ENCODE measurements around the gene FNBP1. TPM values are rescaled to one million over a fixed set of nuclear protein-coding genes. Genes with fewer than 3 reads are reported as not detected.

The FNBP1 gene
- total RNA-seq, 2 donors from 2014 or later, result 17.1 to 17.9 TPM

DNA sequence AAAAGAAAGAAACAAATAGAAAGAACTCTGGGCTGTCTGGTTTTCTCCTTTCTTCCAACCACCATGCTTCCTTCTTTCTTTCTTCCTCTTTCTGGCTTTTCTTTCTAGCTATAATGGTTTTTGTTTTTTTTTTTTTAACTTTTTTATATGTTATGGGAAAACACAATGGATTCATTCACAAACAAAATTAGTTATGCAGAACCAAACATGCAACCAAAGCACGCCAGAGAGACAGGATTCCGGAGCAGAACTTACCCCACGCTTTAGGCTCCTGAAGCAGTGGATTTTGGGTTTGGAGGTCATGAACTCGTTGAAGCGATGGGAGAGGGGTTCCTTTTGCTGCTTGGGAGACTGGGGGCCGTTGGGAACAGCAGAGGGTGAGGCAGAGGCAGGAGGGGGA lies 119.4 kb downstream of the FNBP1 start:
- 74 to 77% methylated on average over 6 of the region's 6 CpGs for WGBS, 2 donors
- no peak overlapping the region for H3K4me3 ChIP-seq
- no peak overlapping the region for H3K27ac ChIP-seq
- DNase-seq (no peak), ATAC-seq (no peak)
- H3K9me3 ChIP-seq, result no peaks in the 10 kb centered on the region
- no peaks in the 10 kb centered on the region for H3K4me1 ChIP-seq
- no peaks in the 10 kb centered on the region for H3K27me3 ChIP-seq
- H3K36me3 ChIP-seq (replicated peaks in 1 of 2; ENCODE audit: insufficient read depth in 1 of 2, low read depth in 2 of 2), result peaks cover 0 to 2% of the 10 kb centered on the region in 2 donors
- intact Hi-C loops (cut with DNase I), result no loop called here
- TF ChIP-seq POLR2A (IDR thresholded peaks at IDR 0.05), result no peak
- TF ChIP-seq, protein P1, sequence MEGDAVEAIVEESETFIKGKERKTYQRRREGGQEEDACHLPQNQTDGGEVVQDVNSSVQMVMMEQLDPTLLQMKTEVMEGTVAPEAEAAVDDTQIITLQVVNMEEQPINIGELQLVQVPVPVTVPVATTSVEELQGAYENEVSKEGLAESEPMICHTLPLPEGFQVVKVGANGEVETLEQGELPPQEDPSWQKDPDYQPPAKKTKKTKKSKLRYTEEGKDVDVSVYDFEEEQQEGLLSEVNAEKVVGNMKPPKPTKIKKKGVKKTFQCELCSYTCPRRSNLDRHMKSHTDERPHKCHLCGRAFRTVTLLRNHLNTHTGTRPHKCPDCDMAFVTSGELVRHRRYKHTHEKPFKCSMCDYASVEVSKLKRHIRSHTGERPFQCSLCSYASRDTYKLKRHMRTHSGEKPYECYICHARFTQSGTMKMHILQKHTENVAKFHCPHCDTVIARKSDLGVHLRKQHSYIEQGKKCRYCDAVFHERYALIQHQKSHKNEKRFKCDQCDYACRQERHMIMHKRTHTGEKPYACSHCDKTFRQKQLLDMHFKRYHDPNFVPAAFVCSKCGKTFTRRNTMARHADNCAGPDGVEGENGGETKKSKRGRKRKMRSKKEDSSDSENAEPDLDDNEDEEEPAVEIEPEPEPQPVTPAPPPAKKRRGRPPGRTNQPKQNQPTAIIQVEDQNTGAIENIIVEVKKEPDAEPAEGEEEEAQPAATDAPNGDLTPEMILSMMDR (IDR thresholded peaks at IDR 0.05), result no peak

DNA sequence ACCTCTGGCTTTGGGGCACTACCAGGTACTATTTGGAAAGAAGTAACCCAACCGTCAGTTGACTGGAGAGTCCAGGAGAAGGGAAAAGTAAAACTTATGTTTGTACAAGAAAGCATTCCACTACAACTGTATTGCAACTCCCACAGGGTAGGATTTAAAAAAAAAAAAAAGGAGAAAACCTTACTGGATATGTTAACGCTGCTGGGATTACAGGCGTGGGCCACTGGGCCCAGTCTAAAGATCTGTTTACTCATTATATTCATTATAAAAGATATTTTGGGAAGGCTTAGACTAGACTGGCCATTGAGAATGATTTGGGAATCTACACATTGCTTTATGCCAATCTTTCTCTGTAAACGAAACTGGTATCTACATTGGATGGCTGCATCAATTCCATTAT lies 121.1 kb downstream of the FNBP1 start:
- WGBS, 2 donors, result 94 to 95% methylated on average over 4 of the region's 4 CpGs
- no peak overlapping the region for H3K27ac ChIP-seq
- intact Hi-C loops (cut with DNase I), result no loop called here
- H3K4me1 ChIP-seq, result no peaks in the 10 kb centered on the region
- H3K27me3 ChIP-seq, result no peaks in the 10 kb centered on the region
- H3K4me3 ChIP-seq, result no peak overlapping the region
- DNase-seq, result no peak
- H3K36me3 ChIP-seq (replicated peaks in 1 of 2; ENCODE audit: insufficient read depth in 1 of 2, low read depth in 2 of 2), result peaks cover 0 to 2% of the 10 kb centered on the region in 2 donors
- H3K9me3 ChIP-seq, result no peaks in the 10 kb centered on the region
- ATAC-seq, result no peak
- TF ChIP-seq, protein P1 (IDR thresholded peaks at IDR 0.05), result no peak
- no peak for TF ChIP-seq POLR2A (IDR thresholded peaks at IDR 0.05)

DNA sequence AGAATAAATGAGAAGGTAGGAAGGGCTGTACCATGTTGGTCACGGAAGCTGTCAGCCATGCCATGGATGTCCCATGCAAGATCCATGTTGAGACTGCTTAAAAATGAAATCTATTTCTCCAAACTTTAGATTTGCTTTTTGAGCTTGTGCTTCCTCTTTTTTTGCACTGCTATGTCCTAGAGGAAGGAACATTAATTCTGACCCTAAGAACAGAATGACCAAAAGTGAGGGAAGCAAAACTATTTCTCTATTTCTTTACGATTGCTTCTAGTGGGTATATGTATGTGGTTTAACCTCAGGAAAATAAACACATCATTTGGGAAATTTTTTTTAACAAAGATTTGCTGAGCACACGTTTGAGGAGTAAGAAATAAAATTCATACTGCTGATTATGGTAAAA lies 123.1 kb downstream of the FNBP1 start:
- Histone ChIP-seq H3K27me3 (no peaks in the 10 kb centered on the region), H3K4me1 (no peaks in the 10 kb centered on the region), H3K9me3 (no peaks in the 10 kb centered on the region), H3K4me3 (no peak overlapping the region), H3K27ac (no peak overlapping the region), H3K36me3 (replicated peaks in 1 of 2; ENCODE audit: insufficient read depth in 1 of 2, low read depth in 2 of 2) (peaks cover 0 to 2% of the 10 kb centered on the region in 2 donors)
- 72 to 80% methylated on average over 3 of the region's 3 CpGs for WGBS, 2 donors
- no peak for TF ChIP-seq POLR2A (IDR thresholded peaks at IDR 0.05)
- TF ChIP-seq, protein P1 (IDR thresholded peaks at IDR 0.05), result no peak
- DNase-seq, result no peak
- ATAC-seq, result no peak
- intact Hi-C loops (cut with DNase I), result no loop called here

DNA sequence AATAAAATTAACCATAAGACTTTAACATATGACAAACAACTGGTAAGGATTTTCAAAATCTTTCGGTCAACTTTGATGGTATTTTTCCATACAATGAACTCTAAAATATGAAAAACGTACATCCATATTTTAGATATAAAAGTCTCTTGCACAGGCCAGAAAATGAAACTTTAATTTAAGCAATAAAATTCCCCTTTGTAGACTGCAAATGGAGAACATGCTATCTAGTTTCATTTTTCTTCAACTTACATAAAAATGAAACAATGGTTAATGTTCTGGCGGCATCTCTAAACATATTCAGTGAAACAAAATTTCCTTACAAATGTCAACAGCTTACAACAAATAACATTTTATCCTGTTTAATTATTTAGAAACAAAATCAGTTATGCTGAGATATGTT lies 123.7 kb downstream of the FNBP1 start:
- no peak for ATAC-seq
- no peaks in the 10 kb centered on the region for H3K9me3 ChIP-seq
- no peaks in the 10 kb centered on the region for H3K4me1 ChIP-seq
- DNase-seq, result no peak
- no peak overlapping the region for H3K27ac ChIP-seq
- 56 to 57% methylated on average over 3 of the region's 3 CpGs for WGBS, 2 donors
- TF ChIP-seq, protein P1 (IDR thresholded peaks at IDR 0.05), result no peak
- no peak for TF ChIP-seq POLR2A (IDR thresholded peaks at IDR 0.05)
- intact Hi-C loops (cut with DNase I), result no loop called here
- H3K27me3 ChIP-seq, result no peaks in the 10 kb centered on the region
- H3K36me3 ChIP-seq (replicated peaks in 1 of 2; ENCODE audit: insufficient read depth in 1 of 2, low read depth in 2 of 2), result no peaks in the 10 kb centered on the region
- H3K4me3 ChIP-seq, result no peak overlapping the region

DNA sequence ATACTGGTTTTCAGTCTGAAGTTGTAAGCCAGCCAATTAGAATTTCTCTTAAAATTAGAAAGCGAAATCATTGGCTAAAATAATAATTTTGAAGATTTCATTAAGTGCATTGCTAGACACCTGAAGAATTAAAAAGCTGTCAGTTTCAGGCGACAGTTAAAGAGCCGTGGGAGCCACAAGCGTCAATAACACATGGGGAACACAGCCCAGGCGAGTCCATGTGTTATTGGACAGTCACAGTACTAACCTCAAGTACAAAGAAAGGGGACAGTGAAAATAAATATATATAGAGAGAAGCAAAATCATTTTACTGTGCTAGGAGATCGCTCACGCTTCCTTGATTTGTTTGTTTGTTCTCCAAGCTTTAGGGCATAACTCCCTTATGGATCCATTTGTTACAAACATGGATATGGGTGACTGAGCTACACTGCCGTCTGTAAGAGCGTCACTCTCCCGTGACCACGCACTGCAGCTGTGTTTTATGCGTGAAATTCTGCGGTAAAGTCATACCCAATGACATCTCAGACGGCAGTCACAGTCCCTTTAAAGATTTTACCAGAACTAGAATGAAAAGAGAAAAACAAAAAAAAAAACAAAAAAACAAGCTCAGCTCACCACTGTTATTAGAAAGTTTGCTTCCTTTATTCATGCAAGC lies 124.6 kb downstream of the FNBP1 start:
- WGBS, 2 donors, result 43 to 58% methylated on average over 14 of the region's 14 CpGs
- Histone ChIP-seq H3K27ac (peak overlapping the region in 1 of 4 donors; percentile 0), H3K9me3 (no peaks in the 10 kb centered on the region), H3K27me3 (no peaks in the 10 kb centered on the region), H3K36me3 (replicated peaks in 1 of 2; ENCODE audit: insufficient read depth in 1 of 2, low read depth in 2 of 2) (no peaks in the 10 kb centered on the region), H3K4me3 (no peak overlapping the region), H3K4me1 (no peaks in the 10 kb centered on the region)
- ATAC-seq, result peak; percentile 56
- DNase-seq, result peak; percentile 16 to 50 (median 24)
- intact Hi-C loops (cut with DNase I), result no loop called here
- TF ChIP-seq, protein P1 (IDR thresholded peaks at IDR 0.05), result no peak
- TF ChIP-seq POLR2A (IDR thresholded peaks at IDR 0.05), result no peak

Measured in body of pancreas (tissue), 4 donors.